Caco-2 (cell line): ENCODE results near the gene ANKRD63. TPM values are rescaled to one million over a fixed set of nuclear protein-coding genes. Genes with fewer than 3 reads are reported as not detected.

Experiments used
- BruUV-seq: library from RNA; stranded (reverse); fragments of 400-500 nt; replicated peaks from 2 replicates; lab custom pipeline; 2021; lab: Mats Ljungman, UMichigan
- CTCF ChIA-PET: fragments of 300-600 bp; sonication (Branson Sonifier 250); formaldehyde crosslinking; loops from one replicate; lab custom pipeline; 2022; ENCODE audit warnings: antibody characterized with exemption; lab: Charles Lee
- POLR2A ChIA-PET: fragments of 300-600 bp; sonication (Branson Sonifier 250); formaldehyde crosslinking; loops from one replicate; lab custom pipeline; 2022; ENCODE audit warnings: antibody characterized with exemption; lab: Charles Lee
- DNase-seq, 2 experiments: peaks; one replicate each; pipeline versions ENCODE4 v3.0.0 to v3.0.0-alpha.2; 2020 to 2022
- H3K27me3 ChIP-seq: replicated peaks from 2 replicates; pipeline ENCODE4 v1.6.0; 2011; ENCODE audit warnings: low read length; ENCODE audit not compliant: control insufficient read depth, insufficient read depth
- H3K36me3 ChIP-seq: 2 replicates; pipeline ENCODE4 v1.5.1; 2011; ENCODE audit warnings: low read length; ENCODE audit not compliant: control insufficient read depth, insufficient read depth
- H3K4me1 ChIP-seq: fragments of 250-450 bp; sonication (Bioruptor Pico); 2 replicates; pipeline ENCODE4 v1.5.1; 2020; ENCODE audit warnings: mild to moderate bottlenecking
- H3K4me3 ChIP-seq: 2 replicates; pipeline ENCODE4 v1.5.1; 2011; ENCODE audit warnings: low read depth, mild to moderate bottlenecking, control low read depth, low read length
- H3K9me3 ChIP-seq: fragments of 250-450 bp; sonication (Bioruptor Pico); 2 replicates; pipeline ENCODE4 v1.5.1; 2020; ENCODE audit warnings: mild to moderate bottlenecking, moderate library complexity
- H3K27ac Mint-ChIP-seq: one replicate; pipeline ENCODE4 v1.8.0; 2022; ENCODE audit warnings: mixed read lengths; ENCODE audit not compliant: unreplicated experiment
- H3K27me3 Mint-ChIP-seq: one replicate; pipeline ENCODE4 v1.8.0; 2022; ENCODE audit warnings: mixed read lengths; ENCODE audit not compliant: insufficient read depth, unreplicated experiment
- H3K36me3 Mint-ChIP-seq: one replicate; pipeline ENCODE4 v1.8.0; 2022; ENCODE audit warnings: mild to moderate bottlenecking, mixed read lengths; ENCODE audit not compliant: insufficient read depth, unreplicated experiment
- H3K4me1 Mint-ChIP-seq: one replicate; pipeline ENCODE4 v1.8.0; 2022; ENCODE audit warnings: low read depth, mixed read lengths; ENCODE audit not compliant: unreplicated experiment
- H3K4me3 Mint-ChIP-seq: one replicate; pipeline ENCODE4 v1.8.0; 2022; ENCODE audit warnings: mild to moderate bottlenecking, moderate library complexity, mixed read lengths; ENCODE audit not compliant: unreplicated experiment
- H3K9me3 Mint-ChIP-seq: one replicate; pipeline ENCODE4 v1.8.0; 2022; ENCODE audit warnings: mixed read lengths; ENCODE audit not compliant: unreplicated experiment
- CTCF ChIP-seq, 2 experiments: fragments of 200-600 bp in 1 of 2; IDR thresholded peaks; 1 replicate in 1 of 2; 2 replicates in 1 of 2; pipeline versions ENCODE4 v1.5.1 to v1.8.0; 2011 to 2022; ENCODE audit warnings: antibody characterized with exemption in 1 of 2, control low read depth in 1 of 2, inconsistent platforms in 1 of 2, low read depth in 1 of 2, low read length in 1 of 2, mild to moderate bottlenecking in 1 of 2, moderate library complexity in 1 of 2; ENCODE audit not compliant: insufficient read depth in 1 of 2, severe bottlenecking in 1 of 2, unreplicated experiment in 1 of 2
- intact Hi-C: fragments of 100-400 bp; cut with micrococcal nuclease; formaldehyde crosslinking; loops from one replicate; pipeline ENCODE4 v1.10.0; 2022; ENCODE audit not compliant: unreplicated experiment
- total RNA-seq: library from RNA; stranded (reverse); gene quantifications from 2 replicates; pipeline ENCODE4 v1.2.3, GENCODE V29; 2022

ANKRD63 gene
- total RNA-seq, 1 experiment from 2014 or later = 0.79 TPM

- Mint-ChIP-seq H3K4me1 (no peaks in the 10 kb centered on the region), H3K27me3 (no peaks in the 10 kb centered on the region), H3K4me3 (no peak overlapping the region), H3K36me3 (peaks cover 16% of the 10 kb centered on the region), H3K27ac (no peak overlapping the region), H3K9me3 (no peaks in the 10 kb centered on the region)
- no peaks in the 10 kb centered on the region for H3K27me3 ChIP-seq
- H3K4me1 ChIP-seq = no peaks in the 10 kb centered on the region
- no peak for DNase-seq
- H3K9me3 ChIP-seq = no peaks in the 10 kb centered on the region
- CTCF ChIA-PET = interaction anchor here (0.5 to 4.1 kb wide), 3 partner anchors 17 to 157 kb away, joined by 3 to 67 read pairs (median 3); no protein-coding TSS in a partner anchor
- TF ChIP-seq CTCF (IDR thresholded peaks at IDR 0.05; ENCODE audit: insufficient read depth in 1 of 2, low read depth in 1 of 2, low read length in 1 of 2, severe bottlenecking in 1 of 2, unreplicated experiment in 1 of 2) = no peak
- intact Hi-C loops = no loop called here
- POLR2A ChIA-PET = no interaction called here
- no TSS peak for BruUV-seq
- no peak overlapping the region for H3K4me3 ChIP-seq
- no peaks in the 10 kb centered on the region; the same call in none of the 2 replicates for H3K36me3 ChIP-seq
Measured at GRCh38 chr15:40271685-40272484, 11.0 kb downstream of the ANKRD63 start.

- H3K4me1 ChIP-seq = no peaks in the 10 kb centered on the region
- POLR2A ChIA-PET = no interaction called here
- H3K4me3 Mint-ChIP-seq = no peak overlapping the region
- H3K36me3 Mint-ChIP-seq = peaks cover 7% of the 10 kb centered on the region
- intact Hi-C loops = no loop called here
- no peaks in the 10 kb centered on the region for H3K9me3 ChIP-seq
- no peaks in the 10 kb centered on the region; the same call in 1 of the 2 replicates for H3K36me3 ChIP-seq
- H3K4me1 Mint-ChIP-seq = no peaks in the 10 kb centered on the region
- CTCF ChIA-PET = interaction anchor here (0.9 to 1.1 kb wide), 2 partner anchors 9 to 53 kb away, joined by 4 read pairs; no protein-coding TSS in a partner anchor
- no peak for DNase-seq
- H3K27me3 Mint-ChIP-seq = no peaks in the 10 kb centered on the region
- H3K27me3 ChIP-seq = no peaks in the 10 kb centered on the region
- no peak overlapping the region for H3K4me3 ChIP-seq
- H3K27ac Mint-ChIP-seq = no peak overlapping the region
- H3K9me3 Mint-ChIP-seq = no peaks in the 10 kb centered on the region
- BruUV-seq = no TSS peak
- no peak for TF ChIP-seq CTCF (IDR thresholded peaks at IDR 0.05; ENCODE audit: insufficient read depth in 1 of 2, low read depth in 1 of 2, low read length in 1 of 2, severe bottlenecking in 1 of 2, unreplicated experiment in 1 of 2)
Measured at GRCh38 chr15:40270246-40270995, 12.4 kb downstream of the ANKRD63 start.

GRCh38 chr15:40269604-40270003 lies 13.3 kb downstream of the ANKRD63 start:
- Histone ChIP-seq H3K4me3 (no peak overlapping the region), H3K36me3 (no peaks in the 10 kb centered on the region; the same call in 1 of the 2 replicates), H3K27me3 (no peaks in the 10 kb centered on the region), H3K4me1 (no peaks in the 10 kb centered on the region), H3K9me3 (no peaks in the 10 kb centered on the region)
- ChIA-PET CTCF (interaction anchor here (0.9 to 1.1 kb wide), 2 partner anchors 10 to 52 kb away, joined by 4 read pairs; no protein-coding TSS in a partner anchor), POLR2A (no interaction called here)
- H3K9me3 Mint-ChIP-seq = no peaks in the 10 kb centered on the region
- no peaks in the 10 kb centered on the region for H3K27me3 Mint-ChIP-seq
- H3K4me3 Mint-ChIP-seq = no peak overlapping the region
- H3K27ac Mint-ChIP-seq = no peak overlapping the region
- H3K36me3 Mint-ChIP-seq = peaks cover 7% of the 10 kb centered on the region
- no peaks in the 10 kb centered on the region for H3K4me1 Mint-ChIP-seq
- intact Hi-C loops = no loop called here
- BruUV-seq = no TSS peak
- DNase-seq = no peak
- no peak for TF ChIP-seq CTCF (IDR thresholded peaks at IDR 0.05; ENCODE audit: insufficient read depth in 1 of 2, low read depth in 1 of 2, low read length in 1 of 2, severe bottlenecking in 1 of 2, unreplicated experiment in 1 of 2)
